H1 (cell line): Measurements from ENCODE around the gene IL17RE.
"Not testable (repeated sequence)": the region's sequence is repeated elsewhere in the genome, so short reads cannot be mapped to it uniquely, and the experiment has no call there.

Experiments
- CHD2 ChIP-seq: IDR thresholded peaks from 2 replicates; pipeline ENCODE4 v1.6.1; 2012; ENCODE audit warnings: low read length, improper control_type of control experiment
- EZH2 ChIP-seq: fragments of 200-600 bp; sonication (generic); IDR thresholded peaks from 2 replicates; pipeline ENCODE4 v1.7.1; 2012; ENCODE audit warnings: low read depth, mild to moderate bottlenecking, moderate library complexity, low read length, inconsistent platforms; ENCODE audit not compliant: severe bottlenecking
- KDM5A ChIP-seq: fragments of 200-600 bp; IDR thresholded peaks from 2 replicates; pipeline ENCODE4 v1.7.1; 2012; ENCODE audit warnings: mild to moderate bottlenecking, low read length, inconsistent platforms, mixed read lengths
- NRF1 ChIP-seq: IDR thresholded peaks from 2 replicates; pipeline ENCODE4 v1.6.1; 2011; ENCODE audit warnings: mild to moderate bottlenecking, low read depth, low read length, improper control_type of control experiment
- SRF ChIP-seq: IDR thresholded peaks from 2 replicates; pipeline ENCODE4 v1.6.1; 2011; ENCODE audit warnings: mild to moderate bottlenecking, low read depth, low read length, moderate library complexity
- TCF12 ChIP-seq: IDR thresholded peaks from 2 replicates; pipeline ENCODE4 v1.6.1; 2011; ENCODE audit warnings: low read depth, mild to moderate bottlenecking, low read length
- TEAD4 ChIP-seq: IDR thresholded peaks from 2 replicates; pipeline ENCODE4 v1.6.1; 2012; ENCODE audit warnings: low read depth, low read length, inconsistent platforms, mixed read lengths
- ZNF274 ChIP-seq: IDR thresholded peaks from 2 replicates; pipeline ENCODE4 v1.7.0; 2012; ENCODE audit warnings: low read length, borderline replicate concordance; ENCODE audit errors: extremely low read depth

GRCh38 chr3:9872067-9872466 is 30.6 kb upstream of the IL17RE start:
- TF ChIP-seq CHD2, SRF, EZH2, NRF1, TCF12, KDM5A, TEAD4, ZNF274: not testable (repeated sequence)
